CD14-positive monocyte (primary cell): ENCODE results near the gene TLR7. TPM values are rescaled to one million over a fixed set of nuclear protein-coding genes. Genes with fewer than 3 reads are reported as not detected.

ENCODE experiments used
- DNase-seq, 3 donors: peaks; one replicate each; pipeline ENCODE4 v3.0.0-alpha.2; 2011 to 2022
- H2AFZ ChIP-seq: 2 replicates; pipeline ENCODE4 v1.6.0; 2012; ENCODE audit warnings: mild to moderate bottlenecking, low read depth, low read length, inconsistent platforms; ENCODE audit not compliant: insufficient read depth, poor library complexity, severe bottlenecking
- H3K27ac ChIP-seq, 2 donors: 1 replicate in 1 of 2; 2 replicates in 1 of 2; pipeline ENCODE4 v1.5.1; 2012 to 2013; ENCODE audit warnings: low read length in 2 of 2, control low read depth in 1 of 2, inconsistent platforms in 1 of 2, low read depth in 1 of 2, mild to moderate bottlenecking in 1 of 2
- H3K27me3 ChIP-seq, 2 donors: one replicate each; pipeline versions ENCODE4 v1.6.0 to v1.6.1; 2011 to 2013; ENCODE audit warnings: low read length in 2 of 2; ENCODE audit not compliant: control insufficient read depth in 2 of 2, insufficient read depth in 2 of 2
- H3K36me3 ChIP-seq, 2 donors: replicated peaks in 1 of 2; 1 replicate in 1 of 2; 2 replicates in 1 of 2; pipeline versions ENCODE4 v1.5.1 to v1.6.1; 2012 to 2013; ENCODE audit warnings: low read length in 2 of 2, control low read depth in 1 of 2, inconsistent platforms in 1 of 2, mild to moderate bottlenecking in 1 of 2; ENCODE audit not compliant: insufficient read depth in 2 of 2, control insufficient read depth in 1 of 2
- H3K4me1 ChIP-seq, 2 donors: 1 replicate in 1 of 2; 2 replicates in 1 of 2; pipeline versions ENCODE4 v1.5.1 to v1.6.1; 2012 to 2013; ENCODE audit warnings: low read length in 2 of 2, control low read depth in 1 of 2, inconsistent platforms in 1 of 2, mild to moderate bottlenecking in 1 of 2, moderate library complexity in 1 of 2; ENCODE audit not compliant: insufficient read depth in 2 of 2, control insufficient read depth in 1 of 2
- H3K4me2 ChIP-seq: replicated peaks from 2 replicates; pipeline ENCODE3; 2012; ENCODE audit warnings: low read length, moderate library complexity, mild to moderate bottlenecking; ENCODE audit not compliant: poor library complexity, severe bottlenecking; ENCODE audit errors: extremely low read depth
- H3K4me3 ChIP-seq, 3 experiments: fragments of 200-600 bp in 1 of 3; sonication (generic) in 1 of 3; replicated peaks in 1 of 3; 1 replicate in 2 of 3; 2 replicates in 1 of 3; pipeline ENCODE4 v1.5.1; 2011 to 2013; ENCODE audit warnings: low read length in 3 of 3, mild to moderate bottlenecking in 3 of 3, control low read depth in 2 of 3, low read depth in 2 of 3, inconsistent platforms in 1 of 3, moderate library complexity in 1 of 3
- H3K79me2 ChIP-seq: 2 replicates; pipeline ENCODE4 v1.6.0; 2012; ENCODE audit warnings: mild to moderate bottlenecking, control low read depth, inconsistent platforms, low read length, moderate library complexity; ENCODE audit not compliant: insufficient read depth
- H3K9ac ChIP-seq: 2 replicates; pipeline ENCODE4 v1.6.0; 2017; ENCODE audit warnings: low read length, mild to moderate bottlenecking; ENCODE audit not compliant: insufficient read depth, poor library complexity, severe bottlenecking
- H3K9me3 ChIP-seq, 2 donors: replicated peaks in 1 of 2; 1 replicate in 1 of 2; 2 replicates in 1 of 2; pipeline versions ENCODE4 v1.5.1 to v1.6.1; 2012 to 2013; ENCODE audit warnings: low read length in 2 of 2, control low read depth in 1 of 2; ENCODE audit not compliant: control insufficient read depth in 1 of 2, insufficient read depth in 1 of 2
- H4K20me1 ChIP-seq: 2 replicates; pipeline ENCODE4 v1.6.0; 2012; ENCODE audit warnings: mild to moderate bottlenecking, low read length, control low read depth, moderate library complexity; ENCODE audit not compliant: insufficient read depth
- H3K27ac Mint-ChIP-seq, 7 donors: one replicate each; pipeline ENCODE4 v1.8.0; 2020; ENCODE audit warnings: mild to moderate bottlenecking in 7 of 7, mixed read lengths in 7 of 7, moderate library complexity in 6 of 7, inconsistent platforms in 2 of 7
- H3K27me3 Mint-ChIP-seq, 3 donors: one replicate each; pipeline ENCODE4 v1.8.0; 2021 to 2022; ENCODE audit warnings: low read depth in 3 of 3, mild to moderate bottlenecking in 3 of 3, mixed read lengths in 3 of 3, moderate library complexity in 3 of 3, inconsistent platforms in 1 of 3
- H3K36me3 Mint-ChIP-seq, 2 donors: one replicate each; pipeline ENCODE4 v1.8.0; 2020; ENCODE audit warnings: mixed read lengths in 2 of 2, inconsistent platforms in 1 of 2, mild to moderate bottlenecking in 1 of 2
- H3K4me1 Mint-ChIP-seq: one replicate; pipeline ENCODE4 v1.8.0; 2020; ENCODE audit warnings: mild to moderate bottlenecking, mixed read lengths
- H3K4me3 Mint-ChIP-seq, 2 donors: one replicate each; pipeline ENCODE4 v1.8.0; 2020; ENCODE audit warnings: mild to moderate bottlenecking in 2 of 2, mixed read lengths in 2 of 2, moderate library complexity in 1 of 2
- H3K9me3 Mint-ChIP-seq, 7 donors: one replicate each; pipeline ENCODE4 v1.8.0; 2020 to 2022; ENCODE audit warnings: mixed read lengths in 7 of 7, mild to moderate bottlenecking in 6 of 7, moderate library complexity in 6 of 7, inconsistent platforms in 2 of 7
- WGBS: methylation state at CpG from one replicate; pipeline ENCODE4 v1.1.5; 2013; ENCODE audit warnings: missing lambda C conversion rate; ENCODE audit not compliant: insufficient coverage; 5-methylcytosine and 5-hydroxymethylcytosine counted together
- intact Hi-C, 2 donors: fragments of 100-400 bp; cut with micrococcal nuclease; formaldehyde crosslinking; loops; one replicate each; pipeline versions ENCODE4 v1.15.0 to v1.15.1; 2023
- polyA plus RNA-seq, 3 donors: library from polyadenylated mRNA; depleted of rRNA in 1 of 3; unstranded in 2 of 3; stranded (reverse) in 1 of 3; fragments of 300-500 nt in 2 of 3; fragments of >200 nt in 1 of 3; fragmentation: Illumina TruSeq in 2 of 3; gene quantifications; 1 replicate in 2 of 3; 2 replicates in 1 of 3; pipeline ENCODE4 v1.2.3, GENCODE V29; 2012 to 2021
- TF ChIP-seq, protein P1 (sequence below): fragments of 200-600 bp; IDR thresholded peaks from one replicate; pipeline ENCODE4 v1.8.0; 2022; ENCODE audit warnings: antibody characterized with exemption, mild to moderate bottlenecking

Gene TLR7
- polyA plus RNA-seq, 3 donors, result 4.2 to 27.3 (median 23.0) TPM

DNA sequence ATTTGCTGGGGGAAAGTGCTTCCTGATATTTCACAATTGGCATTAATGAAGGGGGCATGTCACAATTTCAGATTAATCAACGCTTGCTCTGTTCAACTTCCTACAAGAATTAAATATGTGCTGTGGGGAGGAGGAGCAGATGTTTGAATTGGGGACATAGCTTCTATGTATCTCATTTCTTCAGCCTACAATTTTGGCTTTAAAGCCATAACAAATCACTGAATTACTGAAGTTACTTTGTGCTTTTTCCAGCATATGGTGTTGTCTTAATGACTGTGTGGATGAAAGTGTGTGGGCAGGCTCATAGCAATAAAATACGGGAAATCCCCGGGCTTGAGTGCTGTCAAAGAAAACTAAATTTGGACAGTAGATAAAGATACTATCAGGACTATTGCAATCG lies 813 bp downstream of the TLR7 start:
- Mint-ChIP-seq H3K36me3 (peaks cover 12 to 20% of the 10 kb centered on the region in 2 donors), H3K9me3 (peaks cover 0 to 25% (median 12%) of the 10 kb centered on the region in 7 donors), H3K27me3 (peaks cover 0 to 7% (median 0%) of the 10 kb centered on the region in 3 donors), H3K4me3 (peak overlapping the region; percentile 81 to 96), H3K4me1 (peaks cover 59% of the 10 kb centered on the region), H3K27ac (peak overlapping the region; percentile 90 to 95 (median 93))
- peak overlapping the region; percentile 80 for H3K4me2 ChIP-seq
- H3K36me3 ChIP-seq, result peaks cover 3 to 7% of the 10 kb centered on the region in 2 donors
- H2AFZ ChIP-seq, result no peak overlapping the region
- peaks cover 9% of the 10 kb centered on the region for H4K20me1 ChIP-seq
- TF ChIP-seq, protein P1, sequence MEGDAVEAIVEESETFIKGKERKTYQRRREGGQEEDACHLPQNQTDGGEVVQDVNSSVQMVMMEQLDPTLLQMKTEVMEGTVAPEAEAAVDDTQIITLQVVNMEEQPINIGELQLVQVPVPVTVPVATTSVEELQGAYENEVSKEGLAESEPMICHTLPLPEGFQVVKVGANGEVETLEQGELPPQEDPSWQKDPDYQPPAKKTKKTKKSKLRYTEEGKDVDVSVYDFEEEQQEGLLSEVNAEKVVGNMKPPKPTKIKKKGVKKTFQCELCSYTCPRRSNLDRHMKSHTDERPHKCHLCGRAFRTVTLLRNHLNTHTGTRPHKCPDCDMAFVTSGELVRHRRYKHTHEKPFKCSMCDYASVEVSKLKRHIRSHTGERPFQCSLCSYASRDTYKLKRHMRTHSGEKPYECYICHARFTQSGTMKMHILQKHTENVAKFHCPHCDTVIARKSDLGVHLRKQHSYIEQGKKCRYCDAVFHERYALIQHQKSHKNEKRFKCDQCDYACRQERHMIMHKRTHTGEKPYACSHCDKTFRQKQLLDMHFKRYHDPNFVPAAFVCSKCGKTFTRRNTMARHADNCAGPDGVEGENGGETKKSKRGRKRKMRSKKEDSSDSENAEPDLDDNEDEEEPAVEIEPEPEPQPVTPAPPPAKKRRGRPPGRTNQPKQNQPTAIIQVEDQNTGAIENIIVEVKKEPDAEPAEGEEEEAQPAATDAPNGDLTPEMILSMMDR, result no peak
- H3K4me3 ChIP-seq, result peak overlapping the region; percentile 42 to 73 (median 46)
- H3K9me3 ChIP-seq, result no peaks in the 10 kb centered on the region
- WGBS, result 0% methylated on average over 2 of the region's 4 CpGs
- intact Hi-C loops, result no loop called here
- DNase-seq, result peak in 2 of 3 donors; percentile 35 to 38
- peak overlapping the region; percentile 47 for H3K9ac ChIP-seq
- peaks cover 53% of the 10 kb centered on the region for H3K79me2 ChIP-seq
- H3K27ac ChIP-seq, result peak overlapping the region; percentile 67 to 75
- peaks cover 61 to 62% of the 10 kb centered on the region in 2 donors for H3K4me1 ChIP-seq
- H3K27me3 ChIP-seq, result peaks cover 0 to 7% of the 10 kb centered on the region in 2 donors

DNA sequence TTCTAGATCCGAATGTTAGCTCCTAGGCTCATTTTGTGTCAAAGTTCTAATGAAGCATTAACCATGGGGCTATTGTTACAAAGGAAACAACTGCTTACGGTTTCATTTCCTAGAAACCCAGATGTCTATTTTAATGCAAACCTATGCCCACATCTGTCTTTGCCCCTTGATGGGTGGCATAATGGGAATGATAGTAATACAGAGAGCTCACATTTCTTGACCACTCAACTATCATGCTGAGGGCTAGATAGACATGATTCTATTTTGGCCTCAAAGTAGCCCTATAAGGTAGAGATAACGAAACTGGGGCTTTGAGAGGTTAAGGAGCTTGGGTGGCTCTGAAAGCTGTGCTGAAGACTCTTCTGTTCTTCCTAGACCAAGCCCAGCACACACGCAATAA lies 1.9 kb downstream of the TLR7 start:
- H3K79me2 ChIP-seq, result peaks cover 54% of the 10 kb centered on the region
- H3K4me1 ChIP-seq, result peaks cover 61 to 66% of the 10 kb centered on the region in 2 donors
- peaks cover 5 to 11% of the 10 kb centered on the region in 2 donors for H3K36me3 ChIP-seq
- H3K9me3 Mint-ChIP-seq, result peaks cover 0 to 16% (median 5%) of the 10 kb centered on the region in 7 donors
- peaks cover 0 to 9% (median 0%) of the 10 kb centered on the region in 3 donors for H3K27me3 Mint-ChIP-seq
- H3K27me3 ChIP-seq, result peaks cover 0 to 11% of the 10 kb centered on the region in 2 donors
- peak overlapping the region; percentile 67 to 75 for H3K27ac ChIP-seq
- peaks cover 66% of the 10 kb centered on the region for H3K4me1 Mint-ChIP-seq
- DNase-seq, result no peak
- TF ChIP-seq, protein P1, result no peak
- no peaks in the 10 kb centered on the region for H3K9me3 ChIP-seq
- peak overlapping the region in 4 of 7 donors; percentile 22 to 93 (median 73) for H3K27ac Mint-ChIP-seq
- H2AFZ ChIP-seq, result no peak overlapping the region
- no CpG with 5 or more reads among the region's 4 CpGs for WGBS
- H3K4me3 Mint-ChIP-seq, result peak overlapping the region; percentile 81 to 83
- peaks cover 9% of the 10 kb centered on the region for H4K20me1 ChIP-seq
- peaks cover 16 to 26% of the 10 kb centered on the region in 2 donors for H3K36me3 Mint-ChIP-seq
- H3K9ac ChIP-seq, result peak overlapping the region; percentile 47
- peak overlapping the region; percentile 42 to 73 (median 46) for H3K4me3 ChIP-seq
- intact Hi-C loops, result no loop called here
- H3K4me2 ChIP-seq, result peak overlapping the region; percentile 80
